Measurements from ENCODE around the gene CENPS.

DNA sequence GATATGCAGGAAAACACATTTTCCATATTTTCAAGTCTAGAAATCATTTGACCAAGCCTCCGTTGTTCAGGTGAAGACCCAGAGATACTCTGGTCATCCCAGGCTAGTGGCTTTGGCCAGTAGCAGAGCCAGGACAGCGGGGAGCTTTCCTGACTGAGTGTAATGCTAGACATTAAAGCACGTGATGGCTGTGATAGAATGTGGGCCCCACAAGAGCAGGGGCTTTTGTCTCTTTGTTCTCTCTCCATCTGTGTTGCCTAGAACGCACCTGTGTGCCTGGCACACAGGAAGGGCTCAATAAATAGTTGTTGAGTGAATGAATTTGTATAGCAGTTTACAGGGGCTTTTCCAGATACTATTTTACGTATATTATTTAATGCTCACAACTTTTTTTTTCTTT is 10.6 kb downstream of the CENPS start:
- TF ChIP-seq, protein P1, sequence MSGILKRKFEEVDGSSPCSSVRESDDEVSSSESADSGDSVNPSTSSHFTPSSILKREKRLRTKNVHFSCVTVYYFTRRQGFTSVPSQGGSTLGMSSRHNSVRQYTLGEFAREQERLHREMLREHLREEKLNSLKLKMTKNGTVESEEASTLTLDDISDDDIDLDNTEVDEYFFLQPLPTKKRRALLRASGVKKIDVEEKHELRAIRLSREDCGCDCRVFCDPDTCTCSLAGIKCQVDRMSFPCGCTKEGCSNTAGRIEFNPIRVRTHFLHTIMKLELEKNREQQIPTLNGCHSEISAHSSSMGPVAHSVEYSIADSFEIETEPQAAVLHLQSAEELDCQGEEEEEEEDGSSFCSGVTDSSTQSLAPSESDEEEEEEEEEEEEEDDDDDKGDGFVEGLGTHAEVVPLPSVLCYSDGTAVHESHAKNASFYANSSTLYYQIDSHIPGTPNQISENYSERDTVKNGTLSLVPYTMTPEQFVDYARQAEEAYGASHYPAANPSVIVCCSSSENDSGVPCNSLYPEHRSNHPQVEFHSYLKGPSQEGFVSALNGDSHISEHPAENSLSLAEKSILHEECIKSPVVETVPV (CRISPR knock-in tag; IDR thresholded peaks at IDR 0.05): no peak
- TF ChIP-seq ZC3H10 (CRISPR knock-in tag; IDR thresholded peaks at IDR 0.05): no peak

Data from SK-N-SH treated with all-trans-retinoic acid at 6 μM for 48 hours (cell line).